GM18519 (cell line): Measurements from ENCODE around the gene TMTC4.
"Not testable (repeated sequence)": the region's sequence is repeated elsewhere in the genome, so short reads cannot be mapped to it uniquely, and the experiment has no call there.

Experiments used
- ATAC-seq: cut with Tn5 transposase; IDR thresholded peaks from one replicate; pipeline ENCODE4 v1.9.1; 2021; ENCODE audit warnings: mild to moderate bottlenecking, moderate library complexity; ENCODE audit not compliant: unreplicated experiment, low FRiP score

Gene TMTC4

GRCh38 chr13:100630555-100630954, 44.0 kb downstream of the TMTC4 start:
- ATAC-seq, result no peak

GRCh38 chr13:100627120-100627519, 47.5 kb downstream of the TMTC4 start:
- no peak for ATAC-seq

GRCh38 chr13:100625447-100625846, 49.1 kb downstream of the TMTC4 start:
- ATAC-seq, result no peak

- no peak for ATAC-seq
These were observed 53.8 kb downstream of the TMTC4 start for GRCh38 chr13:100620792-100621191.

GRCh38 chr13:100619940-100620339, 54.7 kb downstream of the TMTC4 start:
- ATAC-seq, result no peak

DNA sequence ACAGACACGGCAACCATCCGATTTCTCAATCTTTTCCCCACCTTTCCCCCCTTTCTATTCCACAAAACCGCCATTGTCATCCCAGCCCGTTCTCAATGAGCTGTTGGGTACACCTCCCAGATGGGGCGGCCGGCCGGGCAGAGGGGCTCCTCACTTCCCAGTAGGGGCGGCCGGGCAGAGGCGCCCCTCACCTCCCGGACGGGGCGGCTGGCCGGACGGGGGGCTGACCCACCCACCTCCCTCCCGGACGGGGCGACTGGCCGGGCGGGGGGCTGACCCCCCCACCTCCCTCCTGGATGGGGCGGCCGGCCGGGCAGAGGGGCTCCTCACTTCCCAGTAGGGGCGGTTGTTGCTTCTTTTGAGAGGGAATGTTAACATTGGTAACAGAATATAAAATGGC, 55.7 kb downstream of the TMTC4 start:
- ATAC-seq, result not testable (repeated sequence)

DNA sequence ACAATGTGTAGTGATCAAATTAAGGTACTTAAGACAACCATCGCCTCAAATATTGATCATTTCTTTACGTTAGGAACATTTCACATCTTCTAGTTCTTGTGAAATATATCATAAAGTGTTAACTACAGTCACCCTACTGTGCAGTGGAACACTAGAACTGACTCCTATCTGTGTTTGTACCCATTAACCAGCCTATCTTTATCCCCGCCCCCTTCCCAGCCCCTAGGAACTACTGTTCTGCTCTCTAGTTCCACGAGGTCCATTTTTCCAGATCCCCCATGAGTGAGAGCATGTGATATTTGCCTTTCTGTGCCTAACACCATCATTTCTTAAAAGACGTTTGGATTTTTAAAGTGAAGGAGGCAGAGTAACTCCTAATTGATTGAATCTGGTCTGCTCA, 61.6 kb downstream of the TMTC4 start:
- ATAC-seq, result no peak

DNA sequence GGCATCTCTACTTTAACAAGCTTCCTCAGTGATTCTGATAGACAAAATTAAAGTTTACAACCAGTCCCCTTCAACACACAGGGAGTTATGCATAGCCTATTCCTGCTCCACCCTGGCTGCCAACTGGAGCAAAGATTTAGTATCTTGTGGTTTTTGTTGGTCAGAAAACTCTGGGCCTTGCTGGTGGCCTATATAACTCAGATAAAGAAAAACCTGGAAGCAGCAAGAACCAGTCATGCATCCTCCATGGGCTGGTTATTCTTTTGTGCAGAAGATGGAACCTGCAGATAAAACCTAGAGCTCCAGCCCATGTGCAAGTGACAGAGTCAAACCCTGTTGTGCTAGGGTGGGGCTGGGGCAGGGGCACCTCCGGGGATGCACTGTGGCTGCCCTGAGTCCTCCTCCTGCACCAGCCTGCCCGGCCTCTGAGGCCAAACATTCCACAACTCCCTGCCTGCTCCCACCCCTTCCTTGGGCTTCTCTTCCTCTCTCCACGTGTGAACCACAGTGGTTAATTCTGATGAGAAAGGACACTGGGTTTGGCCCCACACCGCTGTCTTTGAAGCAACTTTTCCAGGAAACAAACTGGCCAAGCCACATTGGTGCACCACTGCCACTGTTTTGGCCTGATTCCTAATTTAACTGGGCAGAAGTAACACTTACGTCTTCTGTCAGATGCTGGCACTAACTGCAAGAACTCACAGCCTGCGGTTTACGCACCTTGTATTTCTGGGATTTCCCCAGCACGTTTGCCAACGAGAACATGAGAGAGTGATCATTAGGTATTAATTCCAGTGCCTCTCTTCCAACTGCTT, 62.7 kb downstream of the TMTC4 start:
- no peak for ATAC-seq

- peak; percentile 35 for ATAC-seq
These were observed 63.9 kb downstream of the TMTC4 start for GRCh38 chr13:100610391-100611347.

- ATAC-seq, result peak; percentile 54
These were observed 65.7 kb downstream of the TMTC4 start for GRCh38 chr13:100608906-100609305.

GRCh38 chr13:100608489-100608888, 66.1 kb downstream of the TMTC4 start:
- ATAC-seq, result no peak

- no peak for ATAC-seq
These were observed 69.5 kb downstream of the TMTC4 start for GRCh38 chr13:100604918-100605710.

DNA sequence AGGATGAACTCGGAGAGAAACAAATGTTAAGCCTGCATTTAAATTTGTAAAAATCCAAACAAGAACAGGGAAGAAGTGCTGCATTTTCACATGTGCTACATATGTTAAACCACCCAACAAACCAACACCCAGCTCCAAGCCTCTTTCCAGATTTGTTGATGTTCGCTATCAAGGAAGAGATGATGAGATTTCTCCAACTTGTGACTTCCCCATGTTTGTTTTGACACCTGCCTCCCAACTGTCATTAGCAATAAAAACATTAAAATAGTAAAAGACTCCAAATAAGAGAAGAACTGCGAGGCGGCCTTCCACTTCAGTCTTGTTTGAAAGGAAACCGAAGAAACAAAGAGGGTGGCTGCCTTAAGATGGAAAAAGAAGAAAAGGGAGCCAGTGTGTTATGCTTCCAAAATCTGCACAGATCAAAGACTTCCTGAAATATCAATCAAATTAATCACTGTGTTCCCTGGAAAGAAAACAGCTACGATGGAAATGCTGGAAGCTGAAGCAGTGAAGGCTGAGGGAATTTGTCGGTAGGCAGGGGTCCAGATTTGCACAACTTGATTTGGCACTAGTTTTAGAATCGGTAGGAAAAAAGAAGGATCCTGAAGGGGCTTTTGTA, 72.0 kb downstream of the TMTC4 start:
- no peak for ATAC-seq

GRCh38 chr13:100601716-100602115, 72.9 kb downstream of the TMTC4 start:
- no peak for ATAC-seq

GRCh38 chr13:100600915-100601314, 73.7 kb downstream of the TMTC4 start:
- no peak for ATAC-seq

DNA sequence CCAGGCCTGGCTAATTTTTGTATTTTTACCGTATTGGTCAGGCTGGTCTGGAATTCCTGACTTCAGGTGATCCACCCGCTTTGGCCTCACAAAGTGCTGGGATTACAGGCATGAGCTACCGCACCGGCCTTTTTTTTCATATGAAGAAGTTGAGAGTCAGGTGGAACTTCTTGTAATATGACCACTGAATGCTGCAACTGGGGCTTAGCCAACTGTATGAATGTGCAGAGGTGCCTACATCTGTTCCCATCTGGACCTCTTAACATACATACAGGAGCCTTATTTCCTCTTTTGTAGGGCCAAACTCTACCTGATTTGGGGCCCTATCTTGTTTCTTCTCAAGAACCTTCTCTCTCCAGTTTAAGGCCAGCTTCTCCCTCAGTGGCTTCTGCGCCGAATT, 74.1 kb downstream of the TMTC4 start:
- no peak for ATAC-seq

- no peak for ATAC-seq
These were observed 77.3 kb downstream of the TMTC4 start for GRCh38 chr13:100597253-100597652.

DNA sequence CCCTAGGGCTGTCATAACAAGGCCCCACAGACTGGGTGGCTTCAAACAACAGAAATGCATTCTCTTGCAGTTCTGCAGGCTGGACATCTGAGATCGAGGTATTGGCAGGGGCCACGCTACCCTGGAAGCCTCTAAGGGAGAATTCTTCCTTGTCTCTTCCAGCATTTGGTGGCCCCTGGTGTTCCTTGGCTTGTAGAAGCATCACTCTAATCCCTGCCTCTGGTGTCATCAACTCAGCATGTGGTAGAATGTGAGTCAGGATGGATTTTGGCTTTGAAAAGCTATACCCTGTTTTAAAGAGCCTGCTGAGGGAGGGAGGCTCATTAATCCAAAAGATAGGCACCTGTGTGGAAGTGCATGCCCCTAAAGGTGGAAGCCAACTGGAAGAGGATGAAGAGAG, 78.1 kb downstream of the TMTC4 start:
- no peak for ATAC-seq

- no peak for ATAC-seq
These were observed 79.9 kb downstream of the TMTC4 start for GRCh38 chr13:100594731-100595130.

- ATAC-seq, result no peak
These were observed 80.3 kb downstream of the TMTC4 start for GRCh38 chr13:100594255-100594654.
